Activated CD8-positive, alpha-beta memory T cell treated with anti-CD3 and anti-CD28 coated beads, Interleukin-2, amount 50 U/mL, for 24 hours (primary cell): Measurements from ENCODE around the gene MAP2K7.
"Not testable (repeated sequence)": the region's sequence is repeated elsewhere in the genome, so short reads cannot be mapped to it uniquely, and the experiment has no call there.

Experiments used
- DNase-seq: peaks from one replicate; pipeline ENCODE4 v3.0.0-alpha.2; 2020; ENCODE audit errors: extremely low read depth

MAP2K7 gene

DNA sequence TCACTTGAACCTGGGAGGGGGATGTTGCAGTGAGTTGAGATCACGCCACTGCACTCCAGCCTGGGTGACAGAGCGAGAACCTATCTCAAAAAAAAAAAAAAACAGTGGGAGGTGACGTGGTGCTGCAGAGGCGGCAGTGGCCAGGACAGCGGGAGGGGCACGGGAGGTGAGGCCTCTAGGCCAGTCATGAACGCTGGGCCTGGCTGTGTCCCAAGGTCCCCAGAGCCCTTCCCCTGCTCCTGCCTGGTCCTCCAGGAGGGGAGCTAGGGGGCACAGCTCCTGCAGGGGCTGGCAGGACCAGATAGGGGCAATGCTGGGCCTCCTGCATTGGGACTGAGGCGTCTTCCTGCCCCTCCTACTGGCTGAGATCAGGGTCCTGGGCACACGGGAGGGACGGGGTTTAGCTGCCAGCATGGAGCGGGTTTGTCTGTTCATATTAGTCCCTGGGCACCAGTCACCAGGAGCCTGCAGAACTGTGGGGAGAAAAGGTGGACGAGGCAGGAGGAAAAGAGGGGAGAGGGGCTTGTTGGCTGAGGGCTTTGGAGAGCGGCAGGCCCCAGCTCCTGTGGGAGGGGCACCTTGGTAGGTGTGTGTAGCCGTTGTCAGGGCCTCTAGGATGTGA lies 4.5 kb downstream of the MAP2K7 start:
- DNase-seq = no peak

DNA sequence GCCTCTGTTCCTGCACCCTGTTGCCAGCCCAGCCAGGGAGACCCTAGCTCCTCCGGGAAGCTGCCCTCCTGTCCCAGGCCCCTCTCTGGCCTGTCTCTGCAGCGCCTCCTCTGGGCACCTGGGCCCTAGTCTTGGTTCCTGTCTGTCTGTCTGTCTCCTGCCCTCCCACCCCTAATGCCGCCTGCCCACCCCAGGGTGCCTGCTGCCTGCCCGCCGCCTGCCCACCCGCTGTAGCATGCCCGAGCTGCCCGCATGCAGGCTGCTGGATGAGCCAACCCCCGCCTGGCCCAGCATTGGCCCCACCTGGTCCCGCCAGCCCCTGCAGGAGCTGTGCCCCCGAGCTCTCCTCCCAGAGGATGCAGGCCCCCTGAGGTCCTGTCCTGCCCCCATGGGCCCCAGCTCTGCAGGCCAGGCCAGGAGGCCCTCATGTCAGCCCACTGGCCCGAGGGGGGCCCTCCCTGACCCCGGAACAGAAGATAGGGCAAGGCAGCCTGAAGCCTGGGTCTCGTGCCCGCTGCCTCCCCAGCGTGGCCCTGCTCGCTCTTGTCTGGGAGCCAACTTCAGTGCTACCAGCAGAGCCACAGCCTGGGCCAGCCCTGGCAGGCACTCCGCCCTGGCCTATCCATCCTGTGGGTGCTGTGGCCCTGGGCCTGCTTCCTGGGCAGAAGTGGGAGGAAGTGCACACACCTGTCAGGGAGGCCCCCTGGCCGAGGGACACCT lies 5.2 kb downstream of the MAP2K7 start:
- no peak for DNase-seq

DNA sequence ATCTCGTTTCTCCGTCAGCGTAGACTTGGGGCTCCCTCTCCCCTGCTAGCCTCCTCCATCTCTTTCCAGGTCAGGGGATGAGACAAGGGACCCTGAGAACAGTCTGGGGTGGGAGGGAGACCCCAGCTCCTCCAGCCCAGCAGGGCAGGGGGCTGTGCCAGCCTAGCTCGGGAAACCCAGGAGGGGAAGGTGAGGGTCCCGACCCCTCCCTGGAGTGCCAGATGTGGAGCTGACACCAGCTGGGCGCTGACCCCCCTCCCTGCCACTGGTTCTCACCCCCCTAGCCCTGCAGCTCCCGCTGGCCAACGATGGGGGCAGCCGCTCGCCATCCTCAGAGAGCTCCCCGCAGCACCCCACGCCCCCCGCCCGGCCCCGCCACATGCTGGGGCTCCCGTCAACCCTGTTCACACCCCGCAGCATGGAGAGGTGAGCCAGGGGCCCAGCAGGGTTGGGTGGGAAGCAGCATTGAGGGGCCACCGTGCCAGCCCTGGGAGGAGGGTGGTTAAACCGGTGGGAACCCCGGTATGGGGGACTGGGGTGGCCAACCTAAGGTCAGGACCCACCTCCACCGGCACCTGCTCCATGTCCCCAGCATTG lies 5.9 kb downstream of the MAP2K7 start:
- DNase-seq = no peak

DNA sequence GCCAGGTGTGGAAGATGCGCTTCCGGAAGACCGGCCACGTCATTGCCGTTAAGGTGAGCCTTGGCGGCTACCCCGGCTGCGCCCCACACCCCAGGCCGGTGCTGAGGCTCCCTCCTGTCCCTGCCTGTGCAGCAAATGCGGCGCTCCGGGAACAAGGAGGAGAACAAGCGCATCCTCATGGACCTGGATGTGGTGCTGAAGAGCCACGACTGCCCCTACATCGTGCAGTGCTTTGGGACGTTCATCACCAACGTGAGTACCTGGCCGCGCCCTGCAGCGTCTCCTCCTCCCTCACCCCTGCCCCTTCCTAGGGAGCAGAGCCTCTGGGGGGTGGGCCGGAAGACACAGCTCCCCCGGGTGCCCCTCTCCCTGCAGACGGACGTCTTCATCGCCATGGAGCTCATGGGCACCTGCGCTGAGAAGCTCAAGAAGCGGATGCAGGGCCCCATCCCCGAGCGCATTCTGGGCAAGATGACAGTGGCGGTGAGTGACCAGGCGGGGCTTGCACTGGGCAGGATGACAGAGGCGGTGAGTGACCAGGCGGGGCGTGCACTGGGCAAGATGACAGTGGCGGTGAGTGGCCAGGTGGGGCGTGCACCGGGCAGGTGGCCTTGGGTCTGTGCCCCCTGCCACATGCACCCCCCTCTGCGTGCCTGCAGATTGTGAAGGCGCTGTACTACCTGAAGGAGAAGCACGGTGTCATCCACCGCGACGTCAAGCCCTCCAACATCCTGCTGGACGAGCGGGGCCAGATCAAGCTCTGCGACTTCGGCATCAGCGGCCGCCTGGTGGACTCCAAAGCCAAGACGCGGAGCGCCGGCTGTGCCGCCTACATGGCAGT lies 6.9 kb downstream of the MAP2K7 start:
- DNase-seq = no peak

DNA sequence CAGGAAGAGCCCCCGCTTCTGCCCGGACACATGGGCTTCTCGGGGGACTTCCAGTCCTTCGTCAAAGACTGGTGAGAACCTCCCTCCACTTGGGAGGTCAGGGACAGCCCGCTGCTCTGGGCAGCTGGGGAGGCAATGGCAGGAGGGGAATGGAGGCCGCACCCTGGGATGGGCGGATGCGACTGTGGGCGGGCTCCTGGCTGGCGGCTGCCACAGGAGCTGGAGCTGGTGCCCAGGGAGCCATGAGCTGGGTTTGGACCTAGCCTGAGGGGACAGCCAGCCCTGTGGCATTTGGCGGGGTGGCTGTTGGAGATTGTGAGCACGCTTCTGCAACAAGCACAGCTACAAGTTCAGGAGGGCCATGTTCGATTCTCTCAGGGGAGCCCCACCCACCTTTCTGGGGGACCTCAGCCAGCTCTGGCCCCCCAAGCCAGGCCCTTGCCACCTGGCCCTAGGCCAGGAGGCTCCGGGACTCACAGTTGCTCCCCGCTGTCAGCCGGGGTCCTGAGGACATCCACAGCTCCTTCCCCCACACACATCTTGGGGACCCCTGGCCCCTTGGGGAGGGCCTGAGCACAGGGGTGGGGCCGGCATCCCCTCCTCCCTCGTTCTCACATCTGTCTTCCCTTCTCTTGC lies 7.9 kb downstream of the MAP2K7 start:
- DNase-seq = no peak

DNA sequence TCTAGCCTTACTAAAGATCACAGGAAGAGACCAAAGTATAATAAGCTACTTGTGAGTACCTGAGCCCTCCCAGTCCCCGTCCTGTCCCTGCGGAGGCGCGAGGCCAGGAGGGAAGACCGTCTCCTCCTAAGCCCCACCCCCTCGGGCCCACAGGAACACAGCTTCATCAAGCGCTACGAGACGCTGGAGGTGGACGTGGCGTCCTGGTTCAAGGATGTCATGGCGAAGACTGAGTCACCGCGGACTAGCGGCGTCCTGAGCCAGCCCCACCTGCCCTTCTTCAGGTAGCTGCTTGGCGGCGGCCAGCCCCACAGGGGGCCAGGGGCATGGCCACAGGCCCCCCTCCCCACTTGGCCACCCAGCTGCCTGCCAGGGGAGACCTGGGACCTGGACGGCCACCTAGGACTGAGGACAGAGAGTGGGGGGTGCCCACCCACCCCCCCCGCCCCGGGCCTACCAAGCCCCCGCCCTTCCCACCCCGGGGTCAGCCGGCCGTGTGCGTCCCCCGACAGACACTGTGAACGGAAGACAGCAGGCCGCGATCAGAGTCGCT lies 8.5 kb downstream of the MAP2K7 start:
- DNase-seq = no peak

DNA sequence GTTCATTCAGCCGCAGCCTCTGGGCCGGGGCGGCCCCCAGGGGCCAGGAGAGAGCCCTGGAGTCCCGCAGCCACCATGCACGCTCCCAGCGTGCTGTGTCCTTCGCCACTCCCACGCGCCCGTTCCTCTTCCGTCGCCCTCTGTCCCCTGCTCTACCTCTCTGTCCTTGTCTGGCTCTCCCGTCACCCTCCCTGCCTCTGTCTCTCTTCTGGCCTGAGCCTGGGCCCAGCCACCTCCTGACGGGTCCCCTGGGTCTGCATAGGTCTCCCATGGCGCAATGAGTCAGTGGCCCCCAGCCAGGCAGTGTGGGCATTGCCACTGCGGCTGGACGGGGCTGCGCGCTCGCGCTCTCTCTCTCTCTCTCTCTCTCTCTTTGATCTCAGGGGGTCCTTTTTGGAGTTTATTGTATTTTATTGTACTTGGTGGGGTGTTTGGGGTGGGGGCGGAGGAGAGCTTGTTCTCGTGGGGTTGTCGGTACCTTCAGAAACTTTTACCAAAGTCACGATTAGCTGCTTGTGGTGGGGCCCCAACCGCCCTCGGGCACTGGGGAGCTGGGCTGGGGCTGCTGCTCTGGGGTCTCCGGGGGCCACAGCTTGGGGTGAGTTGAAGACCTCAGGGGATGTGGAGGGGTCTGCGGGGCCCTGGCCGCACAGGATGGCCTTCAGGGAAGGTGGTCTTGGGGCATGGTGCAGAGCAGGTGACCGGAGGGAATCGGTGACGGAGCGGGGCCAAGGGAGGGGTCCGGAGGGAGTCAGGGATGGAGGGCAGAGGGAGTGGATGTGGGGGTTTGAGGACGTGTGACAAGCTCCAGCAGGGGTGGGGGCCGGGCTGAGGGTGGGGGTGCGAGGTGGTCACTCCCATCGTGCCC lies 9.3 kb downstream of the MAP2K7 start:
- no peak for DNase-seq

DNA sequence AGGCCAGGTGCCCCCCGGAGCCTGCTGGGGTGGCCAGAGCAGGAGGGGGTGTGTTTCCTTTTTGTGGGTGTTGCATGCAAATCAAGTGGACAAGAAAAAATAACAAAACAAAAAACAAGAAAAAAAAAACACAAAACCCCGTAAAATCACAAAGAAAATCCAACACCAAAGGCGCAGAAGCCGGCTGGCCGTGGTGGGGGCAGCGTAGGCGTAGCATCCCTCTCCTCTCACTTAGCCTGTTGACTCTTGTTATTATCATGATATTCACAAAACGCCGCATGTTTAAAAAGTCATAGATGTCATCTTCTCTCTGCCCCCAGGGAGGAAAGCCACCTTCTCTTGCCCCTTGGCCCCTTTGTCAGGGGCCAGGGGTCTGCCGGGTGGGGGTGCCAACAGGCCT lies 10.0 kb downstream of the MAP2K7 start:
- no peak for DNase-seq

DNA sequence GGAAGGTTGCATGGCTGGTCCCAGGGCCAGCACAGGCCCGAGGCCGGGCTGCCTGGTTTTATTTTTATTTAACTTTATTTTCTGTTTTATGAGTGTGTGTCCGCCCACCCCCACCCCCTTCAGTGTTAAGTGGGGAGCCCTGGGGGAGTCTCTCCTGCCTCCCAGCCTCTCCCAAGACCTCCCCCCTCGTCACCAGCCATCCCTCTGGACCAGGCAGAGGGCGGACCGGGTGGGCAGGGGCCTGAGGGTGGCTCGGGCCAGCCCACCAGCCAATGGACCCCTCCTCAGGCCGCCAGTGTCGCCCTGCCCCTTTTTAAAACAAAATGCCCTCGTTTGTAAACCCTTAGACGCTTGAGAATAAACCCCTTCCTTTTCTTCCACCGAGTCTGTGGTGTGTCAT lies 10.4 kb downstream of the MAP2K7 start:
- no peak for DNase-seq

DNA sequence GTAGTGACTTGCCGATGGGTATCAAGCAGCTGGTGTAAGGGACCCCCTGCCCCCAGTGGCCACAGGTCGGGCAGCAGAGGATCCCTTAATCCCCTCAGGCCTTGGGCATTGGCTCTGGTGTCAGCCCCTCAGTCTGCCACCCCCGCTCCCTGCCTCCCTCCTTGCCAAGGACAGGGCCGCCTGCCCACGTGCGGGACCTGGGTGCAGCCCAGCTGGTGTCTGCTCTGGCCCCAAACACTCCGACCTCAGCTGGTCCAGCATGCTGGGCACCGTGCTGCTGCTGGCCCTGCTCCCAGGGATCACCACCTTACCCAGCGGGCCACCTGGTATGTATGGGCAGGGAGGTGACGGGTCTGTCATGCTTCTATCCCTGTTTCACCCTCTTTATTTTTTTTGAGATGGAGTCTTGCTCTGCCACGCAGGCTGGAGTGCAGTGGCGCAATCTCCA lies 10.9 kb downstream of the MAP2K7 start, which contains the start of gene TGFBR3L:
TSS of gene TGFBR3L (plus strand) at position 233 of the 448 bp plus-strand sequence.
- DNase-seq = no peak

DNA sequence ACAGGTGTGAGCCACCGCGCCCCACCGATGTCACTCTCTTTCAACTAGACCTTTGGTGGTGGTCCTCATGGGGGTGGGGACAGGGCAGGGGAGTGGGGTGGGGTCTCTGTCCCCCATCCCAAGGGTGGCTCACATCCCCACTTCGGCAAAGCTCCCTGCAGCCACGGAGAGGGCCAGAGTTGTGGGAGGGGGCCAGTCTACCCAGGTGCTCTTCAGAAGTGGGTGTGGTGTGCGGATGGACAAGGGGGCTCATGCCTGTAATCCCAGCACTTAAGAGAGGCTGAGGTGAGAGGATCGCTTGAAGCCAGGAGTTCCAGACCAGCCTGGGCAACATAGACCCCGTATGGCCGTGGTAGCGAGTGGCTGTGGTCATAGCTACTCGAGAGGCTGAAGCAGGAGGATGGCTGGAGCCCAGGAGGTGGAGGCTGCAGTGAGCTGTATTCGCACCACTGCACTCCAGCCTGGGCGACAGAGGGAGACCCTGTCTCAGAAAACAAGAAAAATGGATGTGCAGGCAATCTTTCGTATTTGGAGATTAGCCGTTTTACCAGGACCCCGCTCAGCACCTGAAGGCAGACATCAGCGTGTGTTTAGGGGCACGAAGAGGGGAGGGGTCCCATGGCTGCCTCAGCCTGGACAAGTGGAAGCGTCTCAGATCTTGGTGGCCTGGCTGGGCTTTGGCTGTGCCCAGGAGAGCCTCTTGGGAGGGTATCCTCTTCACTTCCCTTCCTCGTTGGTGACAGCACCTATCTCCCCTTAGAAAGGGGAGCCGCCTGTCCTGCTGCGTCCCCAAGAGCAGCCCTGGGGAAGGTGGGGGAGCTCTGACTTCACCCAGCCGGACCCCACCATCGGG lies 11.8 kb downstream of the MAP2K7 start:
- no peak for DNase-seq

DNA sequence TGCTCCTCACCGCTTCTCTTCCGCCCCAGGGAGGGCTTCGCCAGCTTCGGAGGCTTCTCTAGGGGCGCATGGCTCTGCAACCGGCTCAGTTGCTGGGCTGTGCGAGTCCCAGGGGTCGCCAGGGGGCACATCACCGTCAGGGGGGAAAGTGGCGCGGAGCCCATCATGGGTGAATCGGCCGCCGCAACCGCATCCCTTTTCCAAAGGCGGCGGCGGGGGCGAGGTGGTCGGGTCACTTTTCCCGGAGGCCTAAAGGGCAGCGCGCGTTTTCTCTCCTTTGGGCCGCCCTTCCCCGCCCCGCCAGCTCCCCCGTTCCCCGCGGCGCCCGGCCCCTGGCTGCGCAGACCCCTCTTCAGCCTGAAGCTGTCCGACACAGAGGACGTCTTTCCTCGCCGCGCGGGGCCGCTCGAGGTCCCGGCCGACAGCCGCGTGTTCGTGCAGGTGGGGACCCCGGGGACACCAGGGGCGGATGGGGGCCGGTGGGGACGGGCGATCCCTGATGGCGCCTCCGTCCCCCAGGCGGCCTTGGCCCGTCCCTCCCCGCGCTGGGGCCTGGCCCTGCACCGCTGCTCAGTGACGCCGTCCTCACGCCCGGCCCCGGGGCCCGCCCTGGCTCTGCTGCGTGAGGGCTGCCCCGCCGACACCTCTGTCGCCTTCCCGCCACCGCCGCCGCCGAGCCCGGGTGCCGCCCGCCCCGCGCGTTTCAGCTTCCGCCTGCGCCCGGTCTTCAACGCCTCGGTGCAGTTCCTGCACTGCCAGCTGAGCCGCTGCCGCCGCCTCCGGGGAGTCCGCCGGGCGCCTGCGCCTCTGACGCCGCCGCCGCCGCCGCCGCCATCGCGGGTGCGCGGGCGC lies 12.7 kb downstream of the MAP2K7 start:
- no peak for DNase-seq

DNA sequence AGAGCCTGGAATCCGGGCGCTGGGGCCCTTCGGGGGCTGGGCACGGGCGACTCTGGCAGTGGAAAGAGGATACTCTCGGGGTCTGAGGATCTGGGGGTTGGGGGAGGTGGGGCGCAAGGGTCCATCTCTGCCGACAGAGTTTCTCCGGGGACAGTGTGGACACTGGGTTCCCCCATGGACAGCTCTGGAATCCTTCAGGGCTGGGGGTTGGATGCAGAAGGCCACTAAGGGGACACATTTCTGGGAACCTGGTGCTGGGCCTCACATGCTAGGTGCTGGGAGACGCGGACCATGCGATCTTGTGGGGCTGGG lies 13.2 kb downstream of the MAP2K7 start:
- no peak for DNase-seq

DNA sequence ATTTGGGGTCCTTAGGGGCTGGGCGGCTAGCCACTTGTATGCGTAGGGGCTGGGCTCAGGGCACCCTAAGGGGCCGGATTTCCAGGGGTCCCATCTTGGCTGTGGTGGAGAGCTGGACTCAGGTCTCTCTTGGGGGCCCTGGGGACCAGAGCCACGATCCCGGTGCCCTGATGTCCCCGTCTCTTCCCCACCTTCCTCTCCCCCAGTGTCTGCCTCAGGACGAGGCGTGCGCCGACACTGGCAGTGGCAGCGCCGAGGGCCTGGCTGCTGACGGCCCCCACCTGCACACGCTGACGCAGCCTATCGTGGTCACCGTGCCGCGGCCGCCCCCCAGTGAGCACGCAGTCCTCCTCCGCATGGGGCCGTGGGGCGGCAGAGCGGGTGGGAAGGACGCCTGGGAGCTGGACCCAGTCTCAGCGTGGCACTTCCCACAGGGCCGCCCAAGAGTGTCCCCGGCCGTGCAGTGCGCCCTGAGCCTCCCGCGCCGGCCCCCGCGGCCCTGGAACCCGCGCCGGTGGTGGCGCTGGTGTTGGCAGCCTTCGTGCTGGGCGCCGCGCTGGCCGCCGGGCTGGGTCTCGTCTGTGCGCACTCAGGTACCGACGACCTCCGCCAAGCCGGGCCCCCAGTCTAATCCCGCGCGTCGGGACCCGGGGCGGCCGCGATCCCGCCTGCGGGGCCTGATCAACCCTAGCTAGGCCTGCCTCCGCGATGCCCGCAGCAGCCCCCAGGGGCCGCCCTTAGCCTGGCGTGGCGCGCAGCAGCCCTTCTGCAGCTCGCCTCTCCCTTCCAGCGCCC lies 13.8 kb downstream of the MAP2K7 start:
- DNase-seq = no peak

DNA sequence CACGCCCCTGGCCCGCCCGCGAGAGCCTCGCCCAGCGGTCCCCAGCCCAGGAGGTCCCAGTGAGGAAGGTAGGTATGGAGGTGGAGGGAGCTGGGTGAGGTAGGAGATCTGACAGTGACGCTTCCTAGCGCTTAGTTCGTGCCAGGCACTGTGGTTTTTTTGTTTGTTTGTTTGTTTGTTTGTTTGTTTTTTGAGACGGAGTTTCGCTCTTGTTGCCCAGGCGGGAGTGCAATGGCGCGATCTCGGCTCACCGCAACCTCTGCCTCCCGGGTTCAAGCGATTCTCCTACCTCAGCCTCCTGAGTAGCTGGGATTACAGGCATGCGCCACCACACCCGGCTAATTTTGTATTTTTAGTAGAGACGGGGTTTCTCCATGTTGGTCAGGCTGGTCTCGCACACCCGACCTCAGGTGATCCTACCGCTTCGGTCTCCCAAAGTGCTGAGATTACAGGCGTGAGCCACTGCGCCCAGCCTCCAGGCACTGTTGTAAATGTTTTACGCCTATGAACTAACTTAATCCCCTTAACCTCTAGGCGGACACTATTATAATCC lies 14.5 kb downstream of the MAP2K7 start:
- not testable (repeated sequence) for DNase-seq

DNA sequence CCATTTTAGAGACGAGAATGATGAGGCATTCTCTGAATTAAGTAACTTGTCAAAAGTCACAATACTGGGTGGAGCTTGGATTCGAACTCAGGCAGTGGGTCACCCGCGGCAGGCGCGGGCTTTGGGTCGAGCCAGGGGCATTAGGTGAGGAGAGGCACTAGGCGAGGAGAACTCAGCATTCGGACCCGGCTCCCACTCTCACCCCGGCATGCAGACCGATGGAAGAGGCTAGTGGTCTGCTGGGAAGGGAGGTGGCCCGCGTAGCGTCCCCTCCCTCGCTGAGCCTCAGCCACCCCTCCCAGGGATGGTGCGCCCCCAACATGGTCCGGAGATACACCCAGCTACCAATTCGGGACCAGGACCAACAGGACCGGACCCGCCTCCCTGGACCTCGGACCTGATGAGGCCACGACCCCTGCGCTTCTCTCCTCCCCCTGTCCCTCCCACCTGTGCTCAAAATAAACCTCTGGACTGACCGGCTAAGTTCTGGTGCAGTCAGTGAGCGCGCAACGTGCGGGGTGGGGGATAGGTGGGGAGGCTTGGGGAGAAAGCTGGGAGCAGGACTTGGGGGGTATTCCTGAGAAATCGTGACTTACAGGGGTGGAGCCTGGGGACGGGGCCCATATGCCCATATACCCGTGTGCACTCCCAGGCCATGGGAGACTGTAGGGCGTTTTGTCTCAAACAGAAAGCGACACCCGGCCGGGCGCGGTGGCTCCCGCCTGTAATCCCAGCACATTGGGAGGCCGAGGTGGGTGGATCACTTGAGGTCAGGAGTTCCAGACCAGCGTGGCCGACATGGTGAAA lies 15.1 kb downstream of the MAP2K7 start:
- no peak for DNase-seq
